Fibroblast of lung (primary cell): Measurements from ENCODE around the gene PHETA2. TPM values are rescaled to one million over a fixed set of nuclear protein-coding genes. Genes with fewer than 3 reads are reported as not detected.

Experiments used
- DNase-seq, 2 donors: peaks; one replicate each; pipeline versions ENCODE4 v3.0.0 to v3.0.0-alpha.2; 2010; ENCODE audit warnings: low read depth in 2 of 2
- H2AFZ ChIP-seq: 2 replicates; pipeline ENCODE4 v1.5.1; 2012; ENCODE audit warnings: low read length, control low read depth, inconsistent platforms
- H3K27ac ChIP-seq: 2 replicates; pipeline ENCODE4 v1.5.1; 2011; ENCODE audit warnings: low read length, control low read depth; ENCODE audit not compliant: insufficient read depth
- H3K27me3 ChIP-seq: 2 replicates; pipeline ENCODE4 v1.5.1; 2011; ENCODE audit warnings: mild to moderate bottlenecking, low read length; ENCODE audit not compliant: control insufficient read depth, insufficient read depth
- H3K36me3 ChIP-seq: 2 replicates; pipeline ENCODE4 v1.5.1; 2011; ENCODE audit warnings: low read length; ENCODE audit not compliant: control insufficient read depth, insufficient read depth
- H3K4me1 ChIP-seq: 2 replicates; pipeline ENCODE4 v1.5.1; 2011; ENCODE audit warnings: low read length; ENCODE audit not compliant: control insufficient read depth, insufficient read depth; ENCODE audit errors: extremely low read depth
- H3K4me2 ChIP-seq: 2 replicates; pipeline ENCODE4 v1.5.1; 2011; ENCODE audit warnings: low read length, control low read depth; ENCODE audit not compliant: insufficient read depth; ENCODE audit errors: extremely low read depth
- H3K4me3 ChIP-seq, 4 experiments: fragments of 200-600 bp in 1 of 4; sonication (generic) in 1 of 4; replicated peaks in 1 of 4; 2 replicates each; pipeline ENCODE4 v1.5.1; 2011 to 2016; ENCODE audit warnings: low read length in 4 of 4, low read depth in 3 of 4, mild to moderate bottlenecking in 3 of 4, control low read depth in 2 of 4, inconsistent platforms in 1 of 4, mixed read lengths in 1 of 4; ENCODE audit not compliant: insufficient read depth in 1 of 4; ENCODE audit errors: control extremely low read depth in 1 of 4
- H3K79me2 ChIP-seq: 2 replicates; pipeline ENCODE4 v1.5.1; 2012; ENCODE audit warnings: mild to moderate bottlenecking, low read length, inconsistent platforms; ENCODE audit not compliant: control insufficient read depth, insufficient read depth
- H3K9ac ChIP-seq: 2 replicates; pipeline ENCODE4 v1.5.1; 2011; ENCODE audit warnings: mild to moderate bottlenecking, low read length, control low read depth; ENCODE audit not compliant: insufficient read depth
- H3K9me3 ChIP-seq: 2 replicates; pipeline ENCODE4 v1.5.1; 2012; ENCODE audit warnings: low read depth, low read length; ENCODE audit not compliant: control insufficient read depth, insufficient read depth
- H4K20me1 ChIP-seq: 2 replicates; pipeline ENCODE4 v1.5.1; 2011; ENCODE audit warnings: low read length; ENCODE audit not compliant: control insufficient read depth, insufficient read depth; ENCODE audit errors: extremely low read depth
- EZH2 ChIP-seq: IDR thresholded peaks from 2 replicates; pipeline ENCODE4 v1.5.1; 2012; ENCODE audit warnings: low read length, control low read depth, mild to moderate bottlenecking; ENCODE audit errors: missing control alignments
- polyA minus RNA-seq: library from RNA; depleted of rRNA, polyadenylated mRNA; stranded (reverse); fragments of >200 nt; gene quantifications from 2 replicates; pipeline ENCODE4 v1.2.3, GENCODE V29; 2011; ENCODE audit warnings: low replicate concordance
- polyA plus RNA-seq, 2 donors: library from polyadenylated mRNA; depleted of rRNA in 1 of 2; stranded (reverse) in 1 of 2; unstranded in 1 of 2; fragments of >200 nt; gene quantifications; 2 replicates each; pipeline ENCODE4 v1.2.1, GENCODE V29; 2011 to 2012; ENCODE audit warnings: missing spikeins in 1 of 2
- total RNA-seq: library from RNA; depleted of rRNA; stranded (reverse); fragments of >200 nt; gene quantifications from 2 replicates; pipeline ENCODE4 v1.2.1, GENCODE V29; 2014
- TF ChIP-seq, protein P1 (sequence below), 2 donors: IDR thresholded peaks in 1 of 2; conservative IDR thresholded peaks in 1 of 2; 1 replicate in 1 of 2; 2 replicates in 1 of 2; pipeline ENCODE4 v1.5.1; 2011 to 2012; ENCODE audit warnings: low read length in 2 of 2, control low read depth in 1 of 2, inconsistent platforms in 1 of 2, low read depth in 1 of 2, mild to moderate bottlenecking in 1 of 2

PHETA2 gene, protein sequence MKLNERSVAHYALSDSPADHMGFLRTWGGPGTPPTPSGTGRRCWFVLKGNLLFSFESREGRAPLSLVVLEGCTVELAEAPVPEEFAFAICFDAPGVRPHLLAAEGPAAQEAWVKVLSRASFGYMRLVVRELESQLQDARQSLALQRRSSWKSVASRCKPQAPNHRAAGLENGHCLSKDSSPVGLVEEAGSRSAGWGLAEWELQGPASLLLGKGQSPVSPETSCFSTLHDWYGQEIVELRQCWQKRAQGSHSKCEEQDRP
- total RNA-seq: 20.0 and 24.9 TPM in 2 replicates
- polyA plus RNA-seq: 9.6 and 19.2 TPM in 2 replicates
- polyA plus RNA-seq (2012): 8.7 and 18.1 TPM in 2 replicates
- polyA minus RNA-seq: 4.9 and 10.9 TPM in 2 replicates

DNA sequence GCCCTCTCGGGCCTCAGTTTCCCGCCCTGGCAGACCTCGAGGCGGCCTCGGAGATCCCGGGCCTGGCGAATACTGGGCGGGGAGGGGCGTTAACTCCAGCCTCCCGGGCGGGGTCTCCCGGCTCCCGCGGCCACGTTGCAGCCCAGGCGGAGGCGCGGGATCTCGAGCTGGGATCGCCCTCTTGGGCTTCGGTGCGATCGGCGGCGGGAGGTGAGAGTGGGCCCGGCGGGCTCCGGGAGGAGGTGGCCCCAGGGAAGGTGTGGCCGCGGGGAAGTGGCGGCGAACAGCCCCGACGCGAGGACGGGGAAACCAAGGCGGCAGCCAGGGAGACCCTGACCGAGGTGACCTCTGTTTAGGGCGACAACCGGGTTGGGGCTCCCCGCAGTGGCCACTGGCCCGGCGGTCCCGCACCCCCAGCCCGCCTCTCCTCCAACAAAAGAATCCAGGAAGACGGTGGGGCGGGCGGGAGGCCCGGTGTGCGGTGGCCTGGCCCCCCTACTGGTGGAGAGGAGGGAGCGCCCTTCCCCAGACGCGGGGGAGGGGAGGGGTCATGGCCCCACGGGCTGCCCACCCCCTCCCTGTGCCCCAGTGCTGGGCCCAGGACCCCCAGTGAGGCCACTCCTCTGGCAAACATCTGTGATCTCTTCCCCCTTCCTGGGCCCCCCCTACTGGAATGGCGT, at the start of gene PHETA2:
TSS of gene PHETA2 (plus strand) at position 117 of the 680 bp plus-strand sequence. CDS start 3,046 bp downstream, outside the sequence.
- Histone ChIP-seq H3K9ac (peak within 1 kb of the TSS; percentile 82), H2AFZ (peak within 1 kb of the TSS; percentile 76), H3K27ac (peak within 1 kb of the TSS; percentile 70), H3K27me3 (no peaks in the 10 kb centered on the region), H3K4me2 (peak within 1 kb of the TSS; percentile 80), H3K4me3 (peak within 1 kb of the TSS; percentile 52 to 73 (median 60)), H4K20me1 (no peaks in the 10 kb centered on the region), H3K36me3 (peaks cover 5% of the 10 kb centered on the region), H3K79me2 (no peaks in the 10 kb centered on the region), H3K9me3 (no peaks in the 10 kb centered on the region), H3K4me1 (peaks cover 11% of the 10 kb centered on the region)
- TF ChIP-seq, protein P1, sequence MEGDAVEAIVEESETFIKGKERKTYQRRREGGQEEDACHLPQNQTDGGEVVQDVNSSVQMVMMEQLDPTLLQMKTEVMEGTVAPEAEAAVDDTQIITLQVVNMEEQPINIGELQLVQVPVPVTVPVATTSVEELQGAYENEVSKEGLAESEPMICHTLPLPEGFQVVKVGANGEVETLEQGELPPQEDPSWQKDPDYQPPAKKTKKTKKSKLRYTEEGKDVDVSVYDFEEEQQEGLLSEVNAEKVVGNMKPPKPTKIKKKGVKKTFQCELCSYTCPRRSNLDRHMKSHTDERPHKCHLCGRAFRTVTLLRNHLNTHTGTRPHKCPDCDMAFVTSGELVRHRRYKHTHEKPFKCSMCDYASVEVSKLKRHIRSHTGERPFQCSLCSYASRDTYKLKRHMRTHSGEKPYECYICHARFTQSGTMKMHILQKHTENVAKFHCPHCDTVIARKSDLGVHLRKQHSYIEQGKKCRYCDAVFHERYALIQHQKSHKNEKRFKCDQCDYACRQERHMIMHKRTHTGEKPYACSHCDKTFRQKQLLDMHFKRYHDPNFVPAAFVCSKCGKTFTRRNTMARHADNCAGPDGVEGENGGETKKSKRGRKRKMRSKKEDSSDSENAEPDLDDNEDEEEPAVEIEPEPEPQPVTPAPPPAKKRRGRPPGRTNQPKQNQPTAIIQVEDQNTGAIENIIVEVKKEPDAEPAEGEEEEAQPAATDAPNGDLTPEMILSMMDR (conservative IDR thresholded peaks at IDR 0.05 in 1 of 2, IDR thresholded peaks at IDR 0.05 in 1 of 2; ENCODE audit: low read depth in 1 of 2, low read length in 2 of 2): peak; percentile 31 to 34
- no peak for TF ChIP-seq EZH2
- DNase-seq: peak; percentile 45 to 51

DNA sequence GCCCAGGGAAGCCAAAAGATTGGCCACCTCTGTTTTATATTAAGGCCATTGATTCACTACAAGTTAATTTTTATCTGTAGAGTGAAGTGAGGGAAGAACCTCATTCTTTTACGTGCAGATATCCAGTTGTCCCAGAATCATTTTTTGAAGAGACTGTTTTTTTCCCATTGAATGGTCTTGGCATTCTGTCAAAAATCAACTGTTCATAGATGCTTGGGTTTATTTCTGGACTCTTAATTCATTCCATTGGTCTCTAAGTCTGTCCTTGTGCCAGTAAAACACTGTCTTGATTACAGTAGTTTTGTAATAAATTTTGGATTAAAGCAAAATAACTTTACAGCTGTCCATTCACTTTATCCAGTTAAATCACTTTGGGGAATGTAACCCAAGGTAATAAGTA, 48.6 kb upstream of the PHETA2 start:
- H3K36me3 ChIP-seq: no peaks in the 10 kb centered on the region
- no peak for DNase-seq

DNA sequence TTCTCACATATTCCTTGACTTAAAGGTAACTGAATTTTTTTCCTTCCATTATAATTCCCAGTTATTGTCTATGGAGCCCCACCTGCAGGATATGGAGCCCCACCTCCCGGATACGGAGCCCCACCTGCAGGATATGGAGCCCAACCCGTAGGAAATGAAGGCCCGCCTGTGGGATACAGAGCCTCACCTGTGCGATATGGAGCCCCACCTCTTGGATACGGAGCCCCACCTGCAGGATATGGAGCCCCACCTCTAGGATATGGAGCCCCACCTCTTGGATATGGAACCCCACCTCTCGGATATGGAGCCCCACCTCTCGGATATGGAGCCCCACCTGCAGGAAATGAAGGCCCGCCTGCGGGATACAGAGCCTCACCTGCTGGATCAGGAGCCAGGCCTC, 47.3 kb upstream of the PHETA2 start:
- DNase-seq: no peak

More for the DNA sequence above, 48.6 kb upstream of the PHETA2 start:
- Histone ChIP-seq H3K4me3 (no peak overlapping the region), H3K79me2 (no peaks in the 10 kb centered on the region), H3K4me2 (no peak overlapping the region), H3K4me1 (no peaks in the 10 kb centered on the region), H3K9me3 (no peaks in the 10 kb centered on the region), H3K27ac (no peak overlapping the region), H3K27me3 (no peaks in the 10 kb centered on the region), H2AFZ (no peak overlapping the region), H3K9ac (no peak overlapping the region), H4K20me1 (no peaks in the 10 kb centered on the region)
- no peak for TF ChIP-seq EZH2
- TF ChIP-seq, protein P1 (conservative IDR thresholded peaks at IDR 0.05 in 1 of 2, IDR thresholded peaks at IDR 0.05 in 1 of 2; ENCODE audit: low read depth in 1 of 2, low read length in 2 of 2): no peak

More for the DNA sequence above, 47.3 kb upstream of the PHETA2 start:
- Histone ChIP-seq H4K20me1 (no peaks in the 10 kb centered on the region), H3K36me3 (no peaks in the 10 kb centered on the region), H3K79me2 (no peaks in the 10 kb centered on the region), H3K9me3 (no peaks in the 10 kb centered on the region), H2AFZ (no peak overlapping the region), H3K4me2 (no peak overlapping the region), H3K27me3 (no peaks in the 10 kb centered on the region), H3K4me1 (no peaks in the 10 kb centered on the region), H3K4me3 (no peak overlapping the region), H3K27ac (no peak overlapping the region), H3K9ac (no peak overlapping the region)
- no peak for TF ChIP-seq EZH2
- TF ChIP-seq, protein P1 (conservative IDR thresholded peaks at IDR 0.05 in 1 of 2, IDR thresholded peaks at IDR 0.05 in 1 of 2; ENCODE audit: low read depth in 1 of 2, low read length in 2 of 2): no peak
